ENCODE data around the gene VWC2.

DNA sequence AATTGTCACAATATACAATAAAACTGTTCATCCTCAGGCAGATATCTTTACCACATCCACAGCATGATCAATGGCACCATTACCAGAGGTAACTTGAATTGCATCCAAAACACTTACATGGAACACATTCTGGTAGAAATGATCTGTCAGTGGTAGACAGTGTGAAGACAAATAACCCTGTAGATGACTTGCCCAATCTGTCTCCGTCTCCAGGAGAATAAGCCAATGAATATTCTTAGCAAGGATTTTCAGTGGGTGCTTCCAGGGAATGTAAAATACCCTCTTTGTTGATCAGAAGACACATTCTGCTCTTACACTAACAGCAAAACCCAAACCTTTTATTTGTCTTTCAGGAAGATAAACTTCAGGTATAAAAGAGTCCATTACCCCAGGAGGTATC lies 43.8 kb downstream of the VWC2 start:
- TF ChIP-seq, protein P1, sequence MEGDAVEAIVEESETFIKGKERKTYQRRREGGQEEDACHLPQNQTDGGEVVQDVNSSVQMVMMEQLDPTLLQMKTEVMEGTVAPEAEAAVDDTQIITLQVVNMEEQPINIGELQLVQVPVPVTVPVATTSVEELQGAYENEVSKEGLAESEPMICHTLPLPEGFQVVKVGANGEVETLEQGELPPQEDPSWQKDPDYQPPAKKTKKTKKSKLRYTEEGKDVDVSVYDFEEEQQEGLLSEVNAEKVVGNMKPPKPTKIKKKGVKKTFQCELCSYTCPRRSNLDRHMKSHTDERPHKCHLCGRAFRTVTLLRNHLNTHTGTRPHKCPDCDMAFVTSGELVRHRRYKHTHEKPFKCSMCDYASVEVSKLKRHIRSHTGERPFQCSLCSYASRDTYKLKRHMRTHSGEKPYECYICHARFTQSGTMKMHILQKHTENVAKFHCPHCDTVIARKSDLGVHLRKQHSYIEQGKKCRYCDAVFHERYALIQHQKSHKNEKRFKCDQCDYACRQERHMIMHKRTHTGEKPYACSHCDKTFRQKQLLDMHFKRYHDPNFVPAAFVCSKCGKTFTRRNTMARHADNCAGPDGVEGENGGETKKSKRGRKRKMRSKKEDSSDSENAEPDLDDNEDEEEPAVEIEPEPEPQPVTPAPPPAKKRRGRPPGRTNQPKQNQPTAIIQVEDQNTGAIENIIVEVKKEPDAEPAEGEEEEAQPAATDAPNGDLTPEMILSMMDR (IDR thresholded peaks at IDR 0.05): no peak
- TF ChIP-seq POLR2A (IDR thresholded peaks at IDR 0.05): no peak
- no peak for TF ChIP-seq POLR2AphosphoS5 (IDR thresholded peaks at IDR 0.05; ENCODE audit: insufficient read depth in 1 of 2, low read depth in 1 of 2)
